PC-3 (cell line): ENCODE data around the gene DTWD2.

ENCODE experiments used
- EZH2 ChIP-seq: fragments of 300-600 bp; sonication (generic); IDR thresholded peaks from one replicate; pipeline ENCODE4 v1.6.1; 2017; ENCODE audit warnings: antibody characterized with exemption, mild to moderate bottlenecking, low read length; ENCODE audit not compliant: unreplicated experiment
- EZH2phosphoT487 ChIP-seq: fragments of 300-600 bp; sonication (generic); IDR thresholded peaks from 2 replicates; pipeline ENCODE4 v1.6.1; 2018; ENCODE audit warnings: mild to moderate bottlenecking, antibody characterized with exemption, low read length, borderline replicate concordance
- TF ChIP-seq, protein P1 (sequence below): fragments of 300-600 bp; sonication (generic); conservative IDR thresholded peaks from 2 replicates; pipeline ENCODE4 v1.5.1; 2017; ENCODE audit warnings: antibody characterized with exemption, low read depth, mild to moderate bottlenecking, low read length

DNA sequence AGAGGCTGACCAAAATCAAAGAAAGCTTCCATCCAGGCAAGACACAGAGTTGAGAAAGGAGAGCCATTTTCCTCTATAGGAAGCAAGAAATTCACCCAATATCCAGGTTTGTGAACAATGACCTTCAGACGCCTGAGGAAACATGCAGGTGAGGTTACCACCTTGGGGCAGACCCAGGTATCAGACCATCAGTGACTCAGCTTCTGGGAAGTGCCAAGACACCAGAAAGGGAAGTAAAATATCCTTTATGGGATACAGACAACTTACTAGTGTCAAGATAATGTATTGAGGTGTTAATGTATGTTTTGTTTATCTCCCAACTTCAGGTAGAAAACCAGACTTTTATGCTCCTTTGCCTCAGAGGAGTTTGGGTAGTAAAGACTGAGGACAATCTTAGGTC lies 2.2 kb upstream of the DTWD2 start:
- TF ChIP-seq, protein P1, sequence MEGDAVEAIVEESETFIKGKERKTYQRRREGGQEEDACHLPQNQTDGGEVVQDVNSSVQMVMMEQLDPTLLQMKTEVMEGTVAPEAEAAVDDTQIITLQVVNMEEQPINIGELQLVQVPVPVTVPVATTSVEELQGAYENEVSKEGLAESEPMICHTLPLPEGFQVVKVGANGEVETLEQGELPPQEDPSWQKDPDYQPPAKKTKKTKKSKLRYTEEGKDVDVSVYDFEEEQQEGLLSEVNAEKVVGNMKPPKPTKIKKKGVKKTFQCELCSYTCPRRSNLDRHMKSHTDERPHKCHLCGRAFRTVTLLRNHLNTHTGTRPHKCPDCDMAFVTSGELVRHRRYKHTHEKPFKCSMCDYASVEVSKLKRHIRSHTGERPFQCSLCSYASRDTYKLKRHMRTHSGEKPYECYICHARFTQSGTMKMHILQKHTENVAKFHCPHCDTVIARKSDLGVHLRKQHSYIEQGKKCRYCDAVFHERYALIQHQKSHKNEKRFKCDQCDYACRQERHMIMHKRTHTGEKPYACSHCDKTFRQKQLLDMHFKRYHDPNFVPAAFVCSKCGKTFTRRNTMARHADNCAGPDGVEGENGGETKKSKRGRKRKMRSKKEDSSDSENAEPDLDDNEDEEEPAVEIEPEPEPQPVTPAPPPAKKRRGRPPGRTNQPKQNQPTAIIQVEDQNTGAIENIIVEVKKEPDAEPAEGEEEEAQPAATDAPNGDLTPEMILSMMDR: no peak
- TF ChIP-seq EZH2 (no peak), EZH2phosphoT487 (no peak)
